GM19455 (cell line): ENCODE results near the gene OR7A5.
"Not testable (repeated sequence)": the region's sequence is repeated elsewhere in the genome, so short reads cannot be mapped to it uniquely, and the experiment has no call there.

Source experiments
- ATAC-seq: cut with Tn5 transposase; IDR thresholded peaks from one replicate; pipeline ENCODE4 v1.9.1; 2021; ENCODE audit not compliant: unreplicated experiment

The OR7A5 gene

DNA sequence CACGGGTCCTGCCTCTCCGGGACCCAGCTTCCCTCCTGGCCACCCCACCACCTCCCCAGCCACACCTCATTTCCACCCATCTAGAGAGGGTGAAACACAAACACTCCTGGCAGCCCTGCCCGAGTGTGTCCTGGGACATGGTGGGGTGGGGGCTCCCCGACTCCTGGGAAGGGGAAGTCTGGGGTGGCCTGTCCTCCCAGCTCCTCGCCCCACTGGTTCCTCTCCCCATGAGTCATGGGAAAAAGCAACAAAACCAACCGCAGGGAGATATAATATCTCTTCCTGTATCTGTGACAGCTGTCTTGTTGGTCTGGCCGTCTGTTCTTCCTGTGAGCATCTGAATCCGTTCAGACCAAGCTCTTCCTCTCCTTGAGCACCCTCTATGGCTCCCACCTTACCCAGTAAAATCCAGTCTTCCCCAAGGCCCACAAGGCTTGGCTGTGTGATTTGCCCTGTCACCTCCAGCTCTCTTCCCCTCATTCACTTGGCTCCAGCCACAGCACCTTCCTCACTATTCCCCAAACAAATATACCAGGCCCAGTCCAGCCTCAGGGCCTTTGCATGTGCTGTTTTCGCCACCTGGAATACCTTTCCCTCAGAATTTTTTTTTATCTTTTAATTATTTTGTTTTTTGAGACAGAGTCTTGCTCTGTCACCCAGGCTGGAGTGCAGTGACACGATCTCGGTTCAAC, 49.7 kb downstream of the OR7A5 start:
- not testable (repeated sequence) for ATAC-seq

DNA sequence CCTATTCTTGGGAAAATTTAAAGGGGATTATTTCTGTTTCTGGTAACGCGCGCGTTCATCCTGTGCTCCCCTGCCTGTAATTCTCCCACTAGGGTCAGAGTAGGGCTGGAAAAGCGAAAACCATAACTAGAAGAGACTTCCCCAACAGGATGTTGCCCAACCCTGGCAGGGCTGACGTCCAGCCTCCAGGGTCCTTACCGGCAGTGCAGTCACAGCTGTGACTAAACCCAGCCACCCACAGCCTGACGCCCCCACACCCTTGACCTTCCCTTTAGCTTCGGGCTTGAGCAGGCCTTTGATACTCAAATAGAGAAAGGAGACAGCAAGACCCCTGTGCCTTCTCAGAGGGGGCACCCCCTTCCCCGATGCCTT, 50.3 kb downstream of the OR7A5 start:
- not testable (repeated sequence) for ATAC-seq

DNA sequence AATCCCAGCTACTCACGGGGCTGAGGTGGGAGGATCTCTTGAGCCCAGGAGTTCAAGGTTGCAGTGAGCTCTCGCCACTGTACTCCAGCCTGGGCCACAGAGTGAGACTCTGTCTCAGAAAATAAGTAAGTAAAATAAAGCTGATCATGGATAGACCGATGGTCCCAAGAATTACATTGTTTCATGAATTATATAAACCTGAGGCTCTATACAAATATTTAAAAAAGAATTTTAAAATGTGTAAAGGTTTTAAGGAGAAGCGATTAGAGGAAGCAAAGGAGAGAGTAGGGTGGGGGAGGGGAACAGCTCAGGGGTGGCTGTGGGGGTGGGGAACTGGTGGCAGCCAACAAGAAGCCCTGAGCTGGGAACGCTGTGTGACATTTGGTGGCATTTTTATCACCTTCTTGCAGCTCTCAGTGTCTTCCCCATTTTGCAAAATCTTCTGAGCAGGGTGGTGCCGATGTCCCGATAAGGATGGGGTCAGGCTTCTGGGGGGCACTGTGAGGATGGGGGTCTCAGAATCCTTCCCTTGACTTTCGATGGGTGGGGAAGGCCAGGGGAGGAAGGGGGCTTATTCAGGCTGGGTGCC, 51.5 kb downstream of the OR7A5 start:
- ATAC-seq, result not testable (repeated sequence)

DNA sequence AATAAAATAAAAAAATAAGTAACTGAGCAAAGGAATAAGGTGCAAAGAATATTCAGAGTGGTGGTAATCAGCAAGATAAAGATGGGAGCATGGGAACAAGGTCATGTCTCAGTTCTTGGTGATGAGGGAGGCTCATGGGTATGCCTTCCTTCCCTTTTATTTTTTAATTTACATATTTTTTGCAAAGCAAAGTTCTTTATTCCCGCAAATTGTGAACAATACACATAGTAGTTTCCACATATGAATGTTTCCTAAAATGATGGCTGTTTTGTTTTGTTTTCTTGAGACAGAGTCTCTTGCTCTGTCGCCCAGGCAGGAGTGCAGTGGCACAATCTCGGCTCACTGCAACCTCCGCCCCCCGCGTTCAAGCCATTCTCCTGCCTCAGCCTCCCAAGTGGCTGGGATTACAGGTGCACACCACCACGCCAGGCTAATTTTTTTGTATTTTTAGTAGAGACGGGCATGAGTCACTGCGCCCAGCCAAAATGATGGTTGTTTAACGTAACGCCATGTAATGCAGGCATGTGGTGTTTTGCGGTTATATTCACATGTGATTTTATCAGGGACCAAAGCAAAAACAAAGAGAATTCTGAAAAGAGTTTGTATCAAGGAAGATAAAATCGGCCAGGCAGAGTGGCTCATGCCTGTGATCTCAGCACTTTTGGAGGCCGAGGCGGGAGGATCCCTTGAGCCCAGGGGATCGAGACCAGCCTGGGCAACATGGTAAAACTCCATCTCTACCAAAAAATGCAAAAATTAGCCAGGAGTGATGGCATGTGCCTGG, 52.2 kb downstream of the OR7A5 start:
- no peak for ATAC-seq

DNA sequence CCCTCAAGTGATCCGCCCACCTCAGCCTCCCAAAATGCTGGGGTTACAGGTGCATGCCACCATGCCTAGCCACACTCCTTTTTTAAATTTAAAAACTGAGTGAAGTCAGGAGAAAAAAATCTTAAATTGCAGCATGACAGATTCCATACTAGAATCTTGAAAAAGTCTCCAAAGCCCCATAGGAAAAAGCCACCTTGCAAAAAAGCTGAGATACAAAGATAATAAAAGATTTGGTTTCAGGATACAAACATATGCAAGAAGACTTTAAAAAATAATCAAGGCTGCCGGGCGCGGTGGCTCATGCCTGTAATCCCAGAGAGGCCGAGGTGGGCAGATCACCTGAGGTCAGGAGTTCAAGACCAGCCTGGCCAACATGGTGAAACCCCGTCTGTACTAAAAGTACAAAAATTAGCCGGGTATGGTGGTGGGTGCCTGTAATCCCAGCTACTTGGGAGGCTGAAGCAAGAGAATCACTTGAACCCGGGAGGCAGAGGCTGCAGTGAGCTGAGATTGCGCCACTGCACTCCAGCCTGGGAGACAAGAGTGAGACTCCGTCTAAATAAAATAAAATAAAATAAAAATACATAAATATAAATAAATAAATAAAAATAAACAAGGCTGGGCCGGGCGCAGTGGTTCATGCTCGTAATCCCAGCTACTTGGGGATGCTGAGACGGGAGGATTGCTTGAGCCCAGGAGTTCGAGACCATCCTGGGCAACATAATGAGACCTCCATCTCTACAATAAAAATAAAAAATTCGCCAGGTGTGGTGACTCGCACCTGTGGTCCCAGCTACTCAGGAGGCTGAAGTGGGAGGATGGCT, 53.1 kb downstream of the OR7A5 start:
- ATAC-seq, result not testable (repeated sequence)

DNA sequence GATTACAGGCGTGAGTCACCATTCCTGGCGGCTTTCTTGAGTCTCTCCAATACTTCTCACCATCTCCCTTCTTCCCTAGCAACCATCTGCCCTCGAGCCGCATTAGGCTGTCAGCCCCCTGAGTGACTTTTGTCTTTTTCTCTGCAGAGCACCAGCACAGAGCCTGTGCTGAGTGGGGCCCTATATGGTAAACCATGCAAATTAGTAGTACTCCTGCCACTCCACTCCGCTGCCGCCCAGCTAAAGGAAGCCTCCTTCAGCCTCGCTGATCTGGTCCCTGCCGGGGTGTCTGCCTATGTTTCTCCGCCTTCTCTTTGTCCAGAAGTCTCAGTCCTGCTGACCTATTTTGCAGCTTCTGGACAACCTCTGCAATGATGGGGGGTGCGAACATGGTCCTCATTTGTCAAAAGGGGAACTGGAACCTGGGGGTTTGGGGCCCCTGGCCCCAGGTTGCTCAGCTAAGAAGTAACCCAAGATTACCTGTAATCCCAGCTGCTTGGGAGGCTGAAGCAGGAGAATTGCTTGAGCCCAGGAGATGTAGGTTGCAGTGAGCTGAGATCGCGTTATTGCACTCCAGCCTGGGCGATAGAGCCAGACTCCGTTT, 54.3 kb downstream of the OR7A5 start:
- not testable (repeated sequence) for ATAC-seq

DNA sequence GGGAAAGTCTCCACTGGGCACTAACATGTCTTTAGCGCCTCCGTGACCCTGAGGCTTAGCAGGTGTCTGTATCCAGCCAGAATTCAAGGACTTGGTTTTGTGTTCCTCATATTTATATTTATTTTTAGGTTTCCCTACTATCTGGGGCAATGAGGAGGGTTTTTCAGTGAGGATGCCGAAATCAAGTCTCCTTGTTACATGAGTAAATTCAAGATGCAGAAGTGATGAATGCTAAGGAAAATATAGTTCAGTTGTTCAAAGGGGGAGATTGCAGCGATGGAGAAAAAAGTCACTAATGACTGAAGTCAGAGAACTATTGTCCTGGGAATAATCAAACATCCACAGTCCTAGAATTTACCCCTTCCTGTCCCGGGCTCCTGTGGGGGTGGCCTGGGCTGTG, 55.8 kb downstream of the OR7A5 start:
- no peak for ATAC-seq

DNA sequence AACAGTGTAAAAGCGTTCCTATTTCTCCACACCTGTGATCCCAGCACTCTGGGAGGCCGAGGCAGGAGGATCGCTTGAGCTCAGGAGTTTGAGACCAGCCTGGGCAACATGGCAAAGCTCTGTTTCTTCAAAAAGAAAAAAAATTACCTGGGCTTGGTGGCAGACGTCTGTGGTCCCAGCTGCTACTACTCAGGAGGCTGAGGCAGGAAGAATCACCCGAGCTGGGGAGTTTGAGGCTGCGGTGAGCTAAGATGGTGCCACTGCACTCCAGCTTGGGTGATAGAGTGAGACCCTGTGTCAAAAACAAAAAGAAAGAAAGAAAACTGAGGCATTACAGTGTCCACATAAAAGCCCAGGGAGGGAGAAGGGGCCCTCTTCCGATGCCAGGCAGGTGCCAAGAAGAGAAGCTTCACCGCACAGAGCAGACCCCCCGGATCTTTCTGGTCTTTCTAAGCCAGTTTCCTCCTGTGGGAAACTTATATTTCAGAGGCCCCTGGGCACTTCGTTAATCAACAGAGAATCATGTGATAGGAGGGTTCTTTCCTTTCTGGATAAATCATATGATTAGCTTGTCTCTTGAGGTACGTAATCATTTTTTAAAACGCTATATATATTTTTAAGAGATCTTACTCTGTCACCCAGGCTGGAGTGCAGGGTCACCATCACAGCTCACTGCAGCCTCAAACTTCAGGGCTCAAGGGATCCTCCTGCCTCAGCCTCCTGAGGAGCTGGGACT, 56.7 kb downstream of the OR7A5 start, which contains the start of gene ADGRE2:
Gene ADGRE2, minus strand, starts transcription at position 451 of the 736 bp plus-strand sequence. CDS start 1,804 bp downstream, outside the sequence.
- not testable (repeated sequence) for ATAC-seq

DNA sequence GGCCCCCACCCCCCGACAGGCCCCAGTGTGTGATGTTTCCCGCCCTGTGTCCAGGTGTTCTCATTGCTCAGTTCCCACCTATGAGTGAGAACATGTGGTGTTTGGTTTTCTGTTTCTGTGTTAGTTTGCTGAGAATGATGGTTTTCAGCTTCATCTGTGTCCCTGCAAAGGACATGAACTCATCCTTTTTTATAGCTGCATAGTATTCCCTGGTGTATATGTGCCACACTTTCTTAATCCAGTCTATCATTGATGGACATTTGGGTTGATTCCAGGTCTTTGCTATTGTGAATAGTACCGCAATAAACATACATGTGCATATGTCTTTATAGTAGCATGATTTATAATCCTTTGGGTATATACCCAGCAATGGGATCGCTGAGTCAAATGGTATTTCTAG, 57.3 kb downstream of the OR7A5 start:
- ATAC-seq, result not testable (repeated sequence)
